ENCODE results near the gene ST3GAL5.

ST3GAL5 gene

DNA sequence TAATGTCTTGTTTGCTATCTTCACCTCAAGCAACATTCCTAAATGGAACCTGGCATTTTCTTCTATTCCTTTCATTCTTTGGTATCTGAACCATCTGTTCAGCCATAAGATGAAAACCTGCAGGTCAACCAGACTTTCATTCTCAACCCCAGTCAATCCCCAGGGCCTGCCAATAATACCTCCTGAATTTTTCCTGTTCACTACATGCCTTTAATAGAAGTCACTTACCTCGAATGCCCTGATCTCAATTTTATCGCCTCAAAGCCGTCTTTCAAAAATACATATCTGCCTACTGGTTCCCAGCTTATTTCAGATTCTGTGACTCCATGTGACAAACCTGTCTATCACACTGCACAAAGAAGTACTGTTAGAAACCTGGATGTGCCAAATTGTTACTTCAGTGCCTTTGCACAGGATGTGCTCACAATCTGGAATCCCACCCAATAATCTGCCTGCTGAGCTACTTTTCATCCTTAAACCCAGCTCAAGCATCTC is 22.6 kb downstream of the ST3GAL5 start:
- DNase-seq (ENCODE audit: low spot score) (no peak), FAIRE-seq (no peak)

DNA sequence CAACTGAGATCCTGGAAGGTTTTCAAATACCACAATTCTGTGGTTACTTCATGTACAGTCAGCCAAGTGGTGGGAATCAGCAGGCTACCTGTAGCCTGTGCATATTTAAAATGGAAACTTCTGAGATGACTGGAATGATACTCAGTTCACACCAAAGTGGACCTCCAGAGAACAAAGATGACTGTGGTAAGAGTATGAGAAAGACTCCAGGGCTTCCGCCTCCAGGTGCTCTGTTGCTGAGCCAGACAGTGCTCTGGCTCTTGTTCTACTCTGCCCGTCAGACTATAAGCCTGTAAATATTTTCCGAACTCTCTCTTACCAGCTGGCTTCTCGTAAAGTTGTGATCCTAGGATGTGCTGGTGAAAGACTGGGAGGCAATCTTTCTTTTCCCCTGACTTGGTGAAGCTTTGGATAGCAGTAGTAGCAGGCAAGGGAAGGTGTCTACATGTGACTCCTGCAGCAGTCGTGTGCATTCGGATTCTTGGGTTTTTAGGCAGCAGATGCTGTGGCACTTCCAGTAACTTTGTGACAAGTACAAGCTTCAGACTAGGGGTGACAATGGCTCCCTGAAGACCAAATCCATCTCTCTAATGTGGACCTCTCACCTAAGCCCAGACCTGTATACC is 23.1 kb downstream of the ST3GAL5 start:
- no peak for FAIRE-seq
- no peak for DNase-seq (ENCODE audit: low spot score)

DNA sequence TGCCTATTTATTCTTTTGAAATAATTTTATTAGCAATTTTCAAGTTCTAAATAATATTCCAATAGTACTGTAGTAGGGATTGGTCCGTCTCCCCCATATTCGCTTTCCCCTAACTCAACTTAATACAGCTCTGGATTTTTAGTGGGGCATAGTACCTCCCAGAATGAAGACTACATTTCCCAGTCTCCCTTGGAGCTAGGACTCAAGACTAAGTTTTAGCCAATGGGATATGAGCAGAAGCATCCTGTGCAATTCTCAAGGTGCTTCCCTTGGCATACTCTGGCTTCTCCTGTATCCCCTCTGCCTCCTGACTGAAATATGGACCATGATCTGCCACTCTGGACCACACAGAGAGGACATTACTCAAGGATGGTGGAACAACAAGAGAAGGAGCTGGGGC is 24.1 kb downstream of the ST3GAL5 start:
- DNase-seq (ENCODE audit: low spot score), result no peak

DNA sequence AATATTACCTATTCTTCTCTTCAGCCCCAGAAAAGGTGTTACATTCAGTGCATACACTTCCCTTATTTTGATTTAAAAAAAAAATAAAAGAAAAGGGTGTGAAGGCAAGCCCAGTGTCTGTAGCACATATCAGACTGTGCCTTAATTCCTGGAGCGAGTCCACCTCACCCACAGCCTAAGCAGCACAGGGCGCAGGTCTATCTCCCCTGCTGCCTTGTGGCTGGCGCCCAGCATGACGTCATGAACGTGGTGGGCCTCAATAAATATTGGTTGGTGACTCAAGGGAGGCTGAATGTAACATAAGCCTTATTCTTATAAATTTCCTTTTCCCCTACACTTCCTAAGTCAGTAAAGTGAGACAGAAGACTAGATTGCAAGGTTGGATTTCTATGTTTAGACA is 26.4 kb downstream of the ST3GAL5 start:
- DNase-seq (ENCODE audit: low spot score), result no peak
- FAIRE-seq, result no peak

More for the DNA sequence above, 24.1 kb downstream of the ST3GAL5 start:
- FAIRE-seq, result no peak

DNA sequence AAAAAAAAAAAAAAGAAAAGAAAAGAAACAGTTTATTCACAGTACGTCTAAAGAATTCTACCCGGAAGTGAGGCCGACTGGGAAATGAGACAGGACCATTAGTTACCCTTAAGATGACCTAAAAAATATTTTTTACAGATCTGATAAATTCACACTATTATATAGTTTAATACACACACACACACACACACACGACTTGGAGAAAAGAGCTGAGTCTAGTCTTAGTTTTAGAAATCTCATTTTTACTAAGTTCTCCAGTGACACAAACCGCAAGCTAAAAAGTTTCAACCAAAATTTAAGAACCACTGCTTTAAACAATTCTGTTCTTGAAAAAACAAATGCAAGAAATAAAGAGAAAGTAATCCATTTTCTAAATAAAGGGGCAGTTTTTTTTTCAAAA is 27.1 kb downstream of the ST3GAL5 start:
- DNase-seq (ENCODE audit: low spot score), result no peak
- FAIRE-seq, result no peak

DNA sequence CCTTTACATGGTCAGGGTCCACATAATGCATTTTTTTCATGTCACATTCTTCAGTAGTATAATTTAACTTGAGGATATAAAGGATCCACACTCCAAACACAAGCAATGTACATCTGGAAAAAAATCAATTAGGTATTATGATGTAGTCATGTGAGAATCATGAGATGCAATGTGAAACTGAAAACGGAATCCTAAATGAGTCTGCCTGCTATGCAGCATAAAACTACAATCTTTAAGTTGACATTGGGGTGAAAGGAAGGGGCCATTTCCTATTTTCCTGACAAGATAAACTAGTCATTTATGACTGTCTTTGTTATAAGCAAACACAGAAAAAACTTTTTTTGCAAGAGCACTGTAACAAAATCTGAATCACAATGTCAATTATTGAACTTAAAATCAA is 27.6 kb downstream of the ST3GAL5 start:
- no peak for DNase-seq (ENCODE audit: low spot score)

DNA sequence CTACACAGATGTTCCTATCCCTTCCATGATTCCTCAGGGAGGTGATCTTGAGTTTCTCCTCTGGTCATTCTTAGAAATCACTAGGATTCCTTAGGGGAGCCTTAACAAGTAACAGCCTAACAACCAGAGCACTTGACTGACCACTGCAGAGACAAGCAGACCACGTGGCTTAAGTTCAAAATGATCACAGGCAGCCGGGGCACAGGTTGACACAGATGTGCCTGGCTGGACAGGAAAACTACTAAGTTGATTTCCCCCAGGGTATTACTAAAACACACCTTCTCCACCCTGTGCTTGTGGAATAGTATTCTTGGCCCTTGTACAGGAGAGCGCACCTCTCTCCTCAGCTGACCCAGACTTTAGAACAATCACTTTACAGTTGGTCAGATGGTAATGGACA is 29.9 kb downstream of the ST3GAL5 start:
- no peak for DNase-seq (ENCODE audit: low spot score)
- no peak for FAIRE-seq

More for the DNA sequence above, 27.6 kb downstream of the ST3GAL5 start:
- no peak for FAIRE-seq

DNA sequence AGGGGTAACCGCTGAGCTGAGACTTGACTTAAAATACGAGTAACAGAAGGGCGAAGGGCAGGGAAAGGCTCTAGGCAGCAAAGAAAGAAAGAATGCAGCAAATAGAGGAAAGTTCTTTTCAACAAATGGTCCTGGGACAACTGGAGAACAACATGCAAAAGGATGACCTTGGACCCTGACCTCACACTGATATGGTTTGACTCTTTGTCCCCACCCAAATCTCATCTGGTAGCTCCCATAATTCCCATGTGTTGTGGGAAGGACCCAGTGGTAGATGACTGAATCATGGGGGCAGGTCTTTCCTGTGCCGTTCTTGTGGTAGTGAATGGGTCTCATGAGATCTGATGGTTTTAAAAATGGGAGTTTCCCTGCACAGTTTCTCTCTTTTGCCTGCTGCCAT is 33.9 kb downstream of the ST3GAL5 start:
- DNase-seq (ENCODE audit: low spot score), result no peak
- FAIRE-seq, result no peak

DNA sequence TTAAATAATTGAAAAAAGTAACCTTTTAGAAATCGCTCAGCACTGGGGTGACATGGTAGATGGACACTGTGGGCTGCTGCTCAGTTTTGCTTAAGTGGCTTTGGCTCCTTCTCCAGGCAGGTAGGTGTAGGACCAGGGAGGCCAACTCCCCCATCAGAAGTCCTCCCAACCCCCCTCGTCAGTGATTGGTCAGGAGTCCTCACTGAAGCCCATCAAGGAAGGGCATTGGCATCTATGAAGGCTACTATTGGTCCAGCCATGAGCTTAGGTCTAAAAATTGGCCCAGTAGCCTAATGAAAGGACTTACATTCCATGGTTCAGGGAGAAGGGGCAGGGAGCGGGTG is 34.7 kb downstream of the ST3GAL5 start:
- no peak for FAIRE-seq
- DNase-seq (ENCODE audit: low spot score), result no peak

DNA sequence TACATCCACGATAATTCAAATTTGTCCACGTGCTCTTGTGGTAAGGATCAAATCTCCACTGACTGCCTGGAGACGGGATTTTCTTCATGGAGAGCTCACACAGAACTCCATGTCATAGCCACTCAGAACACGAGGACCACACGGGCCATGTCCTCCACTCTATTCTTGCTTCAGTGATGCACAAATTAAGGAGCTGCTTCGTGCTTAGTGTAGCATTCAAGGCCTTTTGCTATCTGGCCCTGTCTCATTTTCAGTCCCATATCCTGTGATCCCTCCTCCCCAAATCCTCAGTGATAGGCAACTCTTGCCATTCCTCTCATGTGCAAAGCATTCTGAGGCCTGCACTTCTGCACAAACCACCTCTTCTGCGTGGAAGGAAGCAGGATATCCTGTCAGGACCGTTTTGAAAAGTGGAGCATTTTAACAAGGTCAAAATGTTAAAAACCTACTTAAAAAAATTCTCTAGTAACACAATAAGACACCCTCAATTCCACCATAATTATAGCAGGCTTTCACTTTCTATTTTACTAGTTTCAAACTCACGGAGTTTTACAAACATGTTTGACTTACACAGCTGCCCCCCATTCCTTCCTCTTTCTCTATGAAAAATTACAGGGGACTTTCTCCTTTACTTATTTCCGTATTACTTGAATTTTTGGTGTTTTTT is 35.2 kb downstream of the ST3GAL5 start:
- FAIRE-seq, result no peak
- no peak for DNase-seq (ENCODE audit: low spot score)

DNA sequence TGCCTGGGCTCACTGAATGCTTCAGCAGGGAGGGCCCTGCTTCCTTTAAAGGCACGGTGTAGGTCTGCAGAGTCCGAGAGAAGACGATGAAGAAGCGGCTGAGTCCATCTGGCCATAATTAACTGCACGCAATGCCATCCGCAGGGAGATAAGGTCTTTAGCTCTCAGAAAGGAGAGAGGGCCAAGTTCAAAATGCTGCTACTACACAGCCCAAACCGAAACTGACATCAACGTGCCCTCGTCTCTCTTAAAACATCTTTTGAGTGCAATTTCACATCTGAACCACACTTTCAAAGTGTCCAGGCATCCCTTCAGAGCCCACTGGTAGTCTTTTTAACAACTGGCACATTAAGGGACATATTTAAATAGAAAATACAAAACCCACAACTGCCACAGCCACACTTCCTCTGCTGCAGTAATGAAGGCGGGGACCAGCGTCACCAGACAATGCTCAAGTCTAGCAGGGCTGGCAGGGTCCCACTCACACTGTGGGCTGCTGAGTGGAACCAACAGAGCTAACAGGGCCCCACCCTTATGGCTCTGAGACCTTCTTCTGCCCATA is 35.8 kb downstream of the ST3GAL5 start:
- DNase-seq (ENCODE audit: low spot score) (no peak), FAIRE-seq (no peak)

DNA sequence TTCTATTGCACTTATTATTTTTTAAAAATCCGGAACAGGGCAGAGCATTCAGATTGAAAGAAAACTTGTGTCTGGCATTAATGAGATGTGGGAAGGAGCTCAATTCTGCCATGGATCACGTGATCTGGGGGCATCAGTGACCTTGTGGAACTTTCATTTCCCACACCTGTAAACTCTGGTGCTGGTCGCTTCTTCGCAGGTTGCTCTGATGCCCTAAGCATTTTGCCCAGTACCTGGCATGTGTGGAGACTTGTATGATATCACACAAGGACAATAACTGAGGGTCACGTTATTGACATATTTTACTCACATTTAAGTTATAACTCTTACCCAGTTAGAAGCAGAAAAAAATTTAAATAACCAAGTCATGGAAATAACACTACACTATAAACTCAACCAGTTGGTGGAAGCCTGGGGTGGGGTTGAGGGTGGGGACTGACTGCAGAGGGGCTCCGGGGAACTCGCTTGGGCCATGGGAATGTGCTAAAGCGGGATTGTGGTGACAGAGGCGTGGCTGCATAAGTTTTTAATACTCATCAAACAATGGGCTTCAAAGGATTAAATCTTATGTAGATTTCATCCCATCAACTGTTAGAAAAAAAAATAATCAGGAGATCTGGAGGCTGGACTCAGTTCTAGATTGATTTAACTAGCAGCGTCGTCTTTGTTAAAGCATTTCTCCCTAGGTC is 36.5 kb downstream of the ST3GAL5 start:
- no peak for DNase-seq (ENCODE audit: low spot score)
- FAIRE-seq, result no peak

DNA sequence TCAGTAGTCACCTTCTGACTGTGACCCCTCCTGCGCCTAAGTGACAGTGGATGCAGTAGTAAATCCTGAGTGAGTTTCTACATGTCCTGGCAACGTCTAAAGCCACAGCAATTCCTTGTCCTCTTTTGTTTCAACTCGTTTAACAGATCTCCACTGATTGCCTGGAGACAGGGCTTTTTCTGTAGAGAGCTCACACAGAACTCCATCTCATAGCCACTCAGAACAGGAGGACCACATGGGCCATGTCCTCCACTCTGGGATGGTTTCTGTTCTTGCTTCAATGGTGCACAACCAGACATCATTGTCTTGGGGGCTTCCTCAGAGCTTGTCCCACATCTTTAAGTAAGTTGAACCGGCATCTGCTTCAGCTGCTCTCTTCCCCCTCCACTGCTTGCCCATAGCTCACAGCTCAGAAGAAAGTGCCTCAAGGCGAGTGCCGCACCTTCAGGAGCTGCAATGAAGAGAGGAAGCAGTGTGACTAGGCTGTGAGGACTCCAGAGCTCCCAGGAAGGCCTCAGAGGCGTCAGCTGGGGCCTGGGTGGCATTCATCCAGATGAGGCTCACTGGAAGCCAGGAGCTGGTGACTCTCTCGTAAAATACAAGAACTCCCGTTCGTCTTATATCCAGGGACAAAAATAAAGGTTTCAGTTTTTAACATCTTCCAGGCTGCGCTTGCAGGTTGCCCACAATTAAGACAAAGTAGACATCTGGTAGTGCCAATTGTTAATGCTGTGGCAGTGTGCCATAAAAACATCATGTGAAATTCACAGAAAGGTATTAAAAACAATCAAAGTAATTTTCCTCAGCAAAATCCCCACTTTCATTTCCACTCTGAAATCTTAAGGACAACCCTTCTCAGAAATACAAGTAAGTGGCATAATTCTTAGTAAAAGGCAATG is 37.3 kb downstream of the ST3GAL5 start:
- DNase-seq (ENCODE audit: low spot score) (no peak), FAIRE-seq (no peak)

DNA sequence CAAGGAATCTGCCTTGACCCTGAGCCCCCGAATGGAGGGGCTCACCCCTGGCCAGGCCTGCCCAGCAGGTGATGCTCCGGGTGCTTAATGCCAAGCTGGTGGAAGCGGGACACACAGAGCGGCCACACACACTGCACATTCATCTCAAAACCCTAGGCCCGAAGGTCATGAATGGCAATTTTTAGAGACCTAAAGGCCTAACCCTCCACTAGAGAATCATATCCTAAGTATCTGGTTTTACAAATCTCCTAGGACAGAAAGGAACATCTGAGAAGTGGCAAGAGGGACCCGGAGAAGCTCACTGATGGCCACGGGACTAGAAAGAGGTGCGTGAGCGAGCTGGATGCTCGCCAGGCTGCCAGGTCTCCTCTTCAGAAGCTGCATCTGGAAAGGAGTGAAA is 38.3 kb downstream of the ST3GAL5 start:
- DNase-seq (ENCODE audit: low spot score) (no peak), FAIRE-seq (no peak)

DNA sequence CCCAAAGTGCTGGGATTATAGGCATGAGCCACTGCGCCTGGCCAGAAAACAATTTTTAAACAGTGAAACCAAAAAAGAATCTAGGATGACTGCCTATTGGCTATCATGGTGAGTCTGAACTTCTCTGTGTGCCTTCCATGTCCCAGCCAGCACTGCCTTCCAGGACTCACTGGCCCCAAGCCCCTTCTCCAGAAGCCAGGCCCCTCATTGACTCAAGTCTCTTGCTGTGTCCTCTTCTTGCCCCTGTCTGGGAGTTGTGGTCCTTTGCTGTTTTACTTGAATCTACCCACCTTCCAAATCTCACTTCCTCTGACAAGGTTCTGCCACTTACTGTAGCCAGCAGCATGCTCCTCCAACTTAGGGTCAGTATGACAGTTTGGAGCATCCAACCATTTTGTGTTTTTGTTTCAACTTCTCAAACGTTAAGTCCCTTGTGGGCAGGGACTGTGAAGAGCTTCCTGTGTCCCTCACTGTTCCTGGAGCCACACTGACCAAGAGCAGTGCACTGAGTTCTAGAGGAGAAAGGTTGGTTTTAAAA is 41.7 kb downstream of the ST3GAL5 start:
- DNase-seq (ENCODE audit: low spot score) (no peak), FAIRE-seq (no peak)

DNA sequence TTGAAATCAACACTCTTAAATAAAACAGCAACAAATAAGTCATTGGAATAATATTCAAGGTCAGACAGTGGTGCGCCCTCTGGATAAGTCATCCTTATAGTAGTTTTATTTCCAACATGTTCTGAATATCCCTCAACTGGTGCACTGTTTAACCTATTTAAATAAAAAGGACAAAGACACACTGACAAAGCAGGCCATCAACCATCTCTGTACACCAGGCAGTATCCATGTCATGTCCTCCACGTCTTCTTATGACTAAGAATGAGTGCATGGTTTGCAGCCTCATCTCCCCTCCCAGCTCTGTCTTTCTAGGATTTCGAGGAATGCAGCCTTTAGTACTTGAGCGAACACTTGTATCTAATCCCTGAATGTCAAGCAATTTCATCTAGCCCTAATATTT is 42.4 kb downstream of the ST3GAL5 start:
- FAIRE-seq, result no peak

DNA sequence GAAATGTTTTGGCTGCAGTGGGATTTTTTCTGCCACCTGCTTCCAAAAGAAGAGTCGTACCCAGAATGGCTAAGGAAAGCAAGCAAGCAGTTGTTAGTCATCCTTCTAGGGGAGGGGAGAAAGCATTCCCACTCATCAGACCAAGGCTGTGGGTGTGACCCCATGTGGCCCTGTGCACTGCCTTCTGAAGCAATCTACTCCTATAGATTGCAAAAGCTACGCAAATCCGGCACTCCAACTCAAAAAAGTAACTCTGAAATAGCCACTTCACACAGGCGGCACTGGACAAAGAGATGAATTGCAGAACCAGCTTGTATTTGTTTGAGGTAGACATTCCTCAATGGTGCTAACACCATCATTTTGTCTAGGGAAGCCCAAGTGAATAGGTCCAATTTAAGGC is 44.3 kb downstream of the ST3GAL5 start:
- no peak for DNase-seq (ENCODE audit: low spot score)
- no peak for FAIRE-seq

More for the DNA sequence above, 42.4 kb downstream of the ST3GAL5 start:
- DNase-seq (ENCODE audit: low spot score), result no peak

DNA sequence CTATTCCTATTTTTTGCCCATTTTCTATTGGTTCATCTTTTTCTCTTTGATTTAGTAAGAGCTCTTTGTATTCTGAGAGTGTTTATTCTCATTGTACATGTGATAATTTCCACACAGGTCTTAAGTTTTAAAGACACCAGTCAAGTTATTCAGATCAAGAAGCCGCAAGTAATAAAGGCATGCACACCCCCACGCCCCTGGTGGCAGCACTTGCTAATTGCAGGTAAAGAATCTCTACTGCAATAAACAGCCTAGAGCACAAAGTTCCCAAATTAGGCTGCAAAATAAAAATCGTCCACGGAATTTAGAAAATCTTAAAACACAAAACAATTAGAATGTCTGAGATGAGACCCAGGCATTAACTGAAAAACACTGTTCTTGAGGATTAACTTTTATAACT is 45.2 kb downstream of the ST3GAL5 start:
- peak; percentile 33 for DNase-seq (ENCODE audit: low spot score)
- no peak for FAIRE-seq

DNA sequence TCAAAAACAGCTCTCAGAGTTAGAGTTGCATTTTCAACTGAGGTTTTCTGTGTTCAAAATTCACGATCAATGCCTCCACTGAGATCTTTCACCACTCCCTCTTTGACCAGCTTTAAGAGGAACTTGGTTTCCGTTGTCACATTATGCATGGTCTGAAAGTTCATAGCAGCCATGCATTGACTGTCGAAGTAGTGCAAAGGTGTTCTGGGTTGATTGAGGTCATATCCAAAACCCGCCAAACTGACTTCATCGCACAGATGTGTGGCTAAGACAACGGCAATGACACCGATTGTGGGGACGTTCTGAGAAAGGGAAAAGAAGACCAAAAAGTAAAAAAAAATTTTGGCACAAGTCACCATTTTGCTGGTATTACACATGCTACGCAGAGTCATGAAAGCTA is 48.7 kb downstream of the ST3GAL5 start:
- no peak for DNase-seq (ENCODE audit: low spot score)
- no peak for FAIRE-seq

DNA sequence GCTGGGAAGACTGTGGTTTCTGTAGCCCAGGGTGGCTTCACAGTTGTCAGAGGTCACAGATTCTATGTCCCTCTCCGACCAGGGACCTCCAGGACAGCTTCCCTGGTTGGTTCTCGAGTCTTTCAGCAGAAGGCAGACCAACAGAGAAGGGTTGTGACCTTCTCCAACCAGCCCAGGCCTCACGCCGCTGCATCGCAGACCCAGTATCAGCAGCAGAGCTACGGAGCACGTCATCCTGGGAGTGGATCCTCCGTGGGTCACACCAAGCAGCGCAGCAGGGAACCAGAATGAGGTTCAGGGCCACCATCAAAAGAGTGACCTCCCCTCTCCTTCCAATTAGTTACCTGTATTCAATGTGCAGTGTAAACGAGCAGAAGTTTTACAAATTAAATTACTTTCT is 49.3 kb downstream of the ST3GAL5 start:
- FAIRE-seq, result no peak
- DNase-seq (ENCODE audit: low spot score), result no peak

DNA sequence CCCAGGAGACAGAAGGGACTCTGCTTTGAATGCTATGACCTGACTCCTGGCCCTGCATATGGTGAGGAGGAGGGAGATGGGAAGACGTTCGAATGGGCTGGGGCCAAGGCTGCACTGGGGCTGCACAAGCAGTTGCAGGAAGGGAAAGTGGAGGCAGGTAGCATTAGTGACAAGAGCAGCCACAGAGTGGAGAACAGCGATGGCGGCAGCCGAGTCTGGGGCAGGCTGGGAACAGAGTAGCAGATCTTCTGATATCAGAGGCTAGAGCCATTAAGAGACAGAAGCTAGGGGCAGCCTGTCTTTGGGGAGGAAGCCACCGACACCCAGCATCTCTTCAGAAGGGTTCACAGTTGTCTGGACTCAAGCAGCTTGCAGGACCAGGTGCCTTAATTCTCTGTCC is 50.1 kb downstream of the ST3GAL5 start:
- DNase-seq (ENCODE audit: low spot score), result no peak

More for the DNA sequence above, 50.1 kb downstream of the ST3GAL5 start:
- FAIRE-seq, result no peak

All from urothelium cell line (cell line).